RWPE1 (cell line): ENCODE results near the gene BPHL.
"Not testable (repeated sequence)": the region's sequence is repeated elsewhere in the genome, so short reads cannot be mapped to it uniquely, and the experiment has no call there.

Source experiments
- CTCF ChIA-PET: fragments of 350-600 bp; sonication (Branson Sonifier 250); formaldehyde crosslinking; extraction: SDS; loops from one replicate; lab custom pipeline; 2021; lab: Yijun Ruan, JAX
- POLR2A ChIA-PET: fragments of 400-600 bp; formaldehyde crosslinking; extraction: SDS; loops from one replicate; lab custom pipeline; 2020; ENCODE audit warnings: antibody characterized with exemption; ENCODE audit not compliant: low non-redundant PET; lab: Yijun Ruan, JAX
- DNase-seq: peaks from one replicate; pipeline ENCODE4 v3.0.0; 2012; ENCODE audit warnings: low spot score
- H3K27ac ChIP-seq: fragments of 450-650 bp; 2 replicates; pipeline ENCODE4 v1.5.1; 2017
- TF ChIP-seq, protein P1 (sequence below): fragments of 450-650 bp; conservative IDR thresholded peaks from 2 replicates; pipeline ENCODE4 v1.5.1; 2017; ENCODE audit warnings: low read depth, mild to moderate bottlenecking

BPHL gene

GRCh38 chr6:3176562-3177355 lies 58.2 kb downstream of the BPHL start:
- CTCF ChIA-PET, result interaction anchor here (0.6 kb wide), 1 partner anchor 17 kb away, joined by 3 read pairs; no protein-coding TSS in a partner anchor
- POLR2A ChIA-PET, result no interaction called here
- peak; percentile 88 for DNase-seq
- TF ChIP-seq, protein P1, sequence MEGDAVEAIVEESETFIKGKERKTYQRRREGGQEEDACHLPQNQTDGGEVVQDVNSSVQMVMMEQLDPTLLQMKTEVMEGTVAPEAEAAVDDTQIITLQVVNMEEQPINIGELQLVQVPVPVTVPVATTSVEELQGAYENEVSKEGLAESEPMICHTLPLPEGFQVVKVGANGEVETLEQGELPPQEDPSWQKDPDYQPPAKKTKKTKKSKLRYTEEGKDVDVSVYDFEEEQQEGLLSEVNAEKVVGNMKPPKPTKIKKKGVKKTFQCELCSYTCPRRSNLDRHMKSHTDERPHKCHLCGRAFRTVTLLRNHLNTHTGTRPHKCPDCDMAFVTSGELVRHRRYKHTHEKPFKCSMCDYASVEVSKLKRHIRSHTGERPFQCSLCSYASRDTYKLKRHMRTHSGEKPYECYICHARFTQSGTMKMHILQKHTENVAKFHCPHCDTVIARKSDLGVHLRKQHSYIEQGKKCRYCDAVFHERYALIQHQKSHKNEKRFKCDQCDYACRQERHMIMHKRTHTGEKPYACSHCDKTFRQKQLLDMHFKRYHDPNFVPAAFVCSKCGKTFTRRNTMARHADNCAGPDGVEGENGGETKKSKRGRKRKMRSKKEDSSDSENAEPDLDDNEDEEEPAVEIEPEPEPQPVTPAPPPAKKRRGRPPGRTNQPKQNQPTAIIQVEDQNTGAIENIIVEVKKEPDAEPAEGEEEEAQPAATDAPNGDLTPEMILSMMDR, result no peak
- H3K27ac ChIP-seq, result no peak overlapping the region

DNA sequence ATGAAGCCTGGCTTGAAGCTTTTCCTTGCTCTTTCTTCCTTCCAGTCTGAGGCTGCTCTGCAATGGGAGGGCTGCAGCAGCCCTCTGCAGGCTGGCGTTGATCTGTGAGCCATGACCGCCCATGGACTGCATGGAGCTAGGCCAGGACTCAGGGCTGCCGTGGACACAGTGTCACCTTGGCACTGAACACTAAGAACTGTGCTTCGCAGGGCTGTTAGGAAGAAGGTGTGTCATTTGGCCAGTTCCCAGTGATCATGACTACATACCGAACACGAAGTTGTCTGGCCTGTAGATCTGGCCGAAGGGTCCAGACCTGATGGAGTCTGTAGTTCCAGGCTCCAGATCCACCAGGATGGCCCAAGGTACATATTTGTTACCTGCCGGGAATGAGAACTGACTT lies 60.2 kb downstream of the BPHL start:
- CTCF ChIA-PET, POLR2A ChIA-PET, H3K27ac ChIP-seq, DNase-seq: not testable (repeated sequence)

DNA sequence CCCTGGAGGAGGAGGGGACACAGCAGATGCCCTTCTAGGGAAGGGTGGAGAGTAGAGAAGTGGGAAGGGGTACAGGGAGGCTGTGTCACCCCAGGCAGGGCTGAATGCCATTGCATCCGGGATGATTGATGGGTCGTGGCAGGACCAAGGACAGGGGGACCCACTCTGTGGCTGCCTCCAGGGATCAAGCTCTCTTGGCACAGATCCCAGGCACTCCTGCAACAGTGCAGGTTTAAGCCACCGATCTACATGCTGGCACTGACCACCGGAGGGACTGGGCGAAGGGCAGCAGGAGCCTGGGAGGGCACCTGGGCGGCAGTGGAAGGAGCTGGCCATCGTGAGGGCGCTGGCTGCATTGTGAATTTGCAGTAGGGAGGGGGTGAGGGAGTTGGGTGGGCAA lies 61.4 kb downstream of the BPHL start:
- POLR2A ChIA-PET, CTCF ChIA-PET: not testable (repeated sequence)

DNA sequence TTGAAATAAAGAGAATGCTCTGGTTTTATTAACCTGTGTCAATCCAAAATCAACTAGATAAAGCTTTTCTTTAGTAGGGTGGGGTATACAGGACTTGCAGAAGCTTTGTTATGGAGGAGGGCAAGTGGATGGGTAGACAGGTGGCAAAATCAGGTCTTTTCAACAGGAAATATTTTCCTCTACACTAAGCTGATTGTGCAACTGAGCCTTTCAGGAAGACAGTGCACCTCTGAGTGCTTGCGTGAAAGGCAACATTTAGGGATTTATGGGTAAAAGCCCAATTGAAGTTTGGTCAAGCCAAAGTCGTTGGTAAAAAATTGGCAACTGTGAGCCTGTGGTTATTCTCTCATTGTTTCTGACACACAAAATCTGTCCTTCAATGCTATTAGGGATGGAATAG lies 62.6 kb downstream of the BPHL start:
- ChIA-PET CTCF (no interaction called here), POLR2A (no interaction called here)
- no peak overlapping the region for H3K27ac ChIP-seq
- no peak for DNase-seq
- TF ChIP-seq, protein P1, result no peak

More for the DNA sequence above, 61.4 kb downstream of the BPHL start:
- not testable (repeated sequence) for H3K27ac ChIP-seq, DNase-seq

DNA sequence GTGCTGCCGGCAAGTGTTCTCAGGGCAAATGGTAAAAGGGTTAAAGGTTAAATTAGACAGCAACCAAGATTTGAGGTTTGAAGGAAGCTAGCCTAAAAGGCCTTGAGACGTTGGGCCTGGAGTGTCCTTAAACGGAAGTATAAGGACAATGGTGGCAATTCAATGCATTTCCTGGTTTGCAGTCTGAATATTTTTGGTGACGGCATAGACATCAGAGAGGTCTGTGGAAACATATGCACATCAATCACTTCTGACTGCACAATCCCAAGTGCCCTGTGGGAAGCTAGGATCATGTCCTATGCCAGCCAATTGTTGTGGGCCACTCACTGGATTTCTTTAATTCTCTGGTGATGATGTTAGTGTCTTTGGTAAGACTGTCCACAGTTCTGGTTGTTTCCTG lies 64.6 kb downstream of the BPHL start:
- TF ChIP-seq, protein P1, result no peak
- CTCF ChIA-PET, result no interaction called here
- DNase-seq, result no peak
- POLR2A ChIA-PET, result no interaction called here
- H3K27ac ChIP-seq, result no peak overlapping the region

DNA sequence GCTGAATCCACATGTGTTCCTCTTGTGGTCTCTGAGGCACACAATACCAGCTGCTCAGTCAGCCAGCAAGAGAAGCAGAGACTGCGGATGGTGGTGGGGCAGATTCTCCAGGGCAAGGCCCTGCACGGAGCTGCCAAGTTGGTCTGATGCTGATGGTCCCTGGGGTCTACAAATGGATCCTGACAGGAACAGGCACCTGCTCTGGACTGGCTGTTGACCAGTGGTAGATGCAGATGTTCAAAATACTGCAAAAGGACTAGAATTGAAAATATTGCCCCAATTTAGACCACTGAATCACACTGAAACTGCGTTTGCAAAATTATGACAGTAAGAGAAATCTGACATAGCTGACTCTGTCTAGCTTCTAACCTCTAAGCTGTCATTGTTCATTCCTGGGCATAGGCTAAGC lies 68.5 kb downstream of the BPHL start:
- ChIA-PET POLR2A (interaction anchor here (0.5 kb wide), 1 partner anchor 17 kb away, joined by 5 read pairs; no protein-coding TSS in a partner anchor), CTCF (no interaction called here)
- TF ChIP-seq, protein P1, result no peak
- H3K27ac ChIP-seq, result no peak overlapping the region
- no peak for DNase-seq

GRCh38 chr6:3188262-3188661 lies 69.8 kb downstream of the BPHL start:
- H3K27ac ChIP-seq, result no peak overlapping the region
- TF ChIP-seq, protein P1, result no peak
- CTCF ChIA-PET, result no interaction called here
- POLR2A ChIA-PET, result no interaction called here
- DNase-seq, result no peak

- DNase-seq, H3K27ac ChIP-seq, CTCF ChIA-PET: not testable (repeated sequence)
- POLR2A ChIA-PET, result interaction anchor here (0.5 kb wide), 1 partner anchor 59 kb away, joined by 10 read pairs; no protein-coding TSS in a partner anchor
Observed at GRCh38 chr6:3189192-3189591, 70.7 kb downstream of the BPHL start.
